Mesothelial cell of epicardium (in vitro differentiated cells): Measurements from ENCODE around the gene MTLN. TPM values are rescaled to one million over a fixed set of nuclear protein-coding genes. Genes with fewer than 3 reads are reported as not detected.
"Not testable (repeated sequence)": the region's sequence is repeated elsewhere in the genome, so short reads cannot be mapped to it uniquely, and the experiment has no call there.

Experiments used
- DNase-seq, 2 experiments: peaks; one replicate each; pipeline ENCODE4 v3.0.0; 2021; ENCODE audit warnings: low spot score in 2 of 2; ENCODE audit not compliant: unreplicated experiment in 2 of 2
- H3K27ac Mint-ChIP-seq: 2 replicates; pipeline ENCODE4 v1.8.0; 2021; ENCODE audit warnings: mixed read lengths
- H3K27me3 Mint-ChIP-seq: 2 replicates; pipeline ENCODE4 v1.8.0; 2021; ENCODE audit warnings: low read depth, mixed read lengths
- H3K36me3 Mint-ChIP-seq: 2 replicates; pipeline ENCODE4 v1.8.0; 2021; ENCODE audit warnings: mixed read lengths
- H3K4me1 Mint-ChIP-seq: 2 replicates; pipeline ENCODE4 v1.8.0; 2021; ENCODE audit warnings: mixed read lengths
- H3K4me3 Mint-ChIP-seq: 2 replicates; pipeline ENCODE4 v1.8.0; 2021; ENCODE audit warnings: mild to moderate bottlenecking, moderate library complexity, mixed read lengths
- H3K9me3 Mint-ChIP-seq: 2 replicates; pipeline ENCODE4 v1.8.0; 2021; ENCODE audit warnings: mixed read lengths
- CTCF ChIP-seq: fragments of 200-600 bp; sonication (generic); IDR thresholded peaks from one replicate; pipeline ENCODE4 v1.5.0; 2021; ENCODE audit warnings: antibody characterized with exemption; ENCODE audit not compliant: unreplicated experiment
- total RNA-seq: library from RNA; stranded (reverse); gene quantifications from 3 replicates; pipeline ENCODE4 v1.2.1, GENCODE V29; 2021

The MTLN gene
- total RNA-seq, 1 donor from 2014 or later, result 6.9 TPM

- H3K4me1 Mint-ChIP-seq, result no peaks in the 10 kb centered on the region
- H3K36me3 Mint-ChIP-seq, result peaks cover 7% of the 10 kb centered on the region
- H3K4me3 Mint-ChIP-seq, result no peak overlapping the region
- peaks cover 4% of the 10 kb centered on the region for H3K9me3 Mint-ChIP-seq
- TF ChIP-seq CTCF, result no peak
- H3K27me3 Mint-ChIP-seq, result no peaks in the 10 kb centered on the region
- H3K27ac Mint-ChIP-seq, result no peak overlapping the region
- no peak for DNase-seq
These were observed 14.3 kb downstream of the MTLN start for GRCh38 chr2:110198016-110198415.

- no peak overlapping the region for H3K4me3 Mint-ChIP-seq
- H3K27ac Mint-ChIP-seq, result no peak overlapping the region
- H3K9me3 Mint-ChIP-seq, result peaks cover 4% of the 10 kb centered on the region
- H3K4me1 Mint-ChIP-seq, result no peaks in the 10 kb centered on the region
- H3K36me3 Mint-ChIP-seq, result peaks cover 7% of the 10 kb centered on the region
- DNase-seq, result no peak
- TF ChIP-seq CTCF, result no peak
- H3K27me3 Mint-ChIP-seq, result no peaks in the 10 kb centered on the region
These were observed 14.9 kb downstream of the MTLN start for GRCh38 chr2:110197452-110197851.

GRCh38 chr2:110190169-110190568 is 22.2 kb downstream of the MTLN start:
- H3K4me1 Mint-ChIP-seq, H3K4me3 Mint-ChIP-seq, DNase-seq, H3K27me3 Mint-ChIP-seq, H3K27ac Mint-ChIP-seq: not testable (repeated sequence)
- peaks cover 40% of the 10 kb centered on the region for H3K9me3 Mint-ChIP-seq
- peaks cover 24% of the 10 kb centered on the region for H3K36me3 Mint-ChIP-seq

GRCh38 chr2:110182449-110182848 is 29.9 kb downstream of the MTLN start:
- no peak for DNase-seq
- Mint-ChIP-seq H3K36me3 (peaks cover 23% of the 10 kb centered on the region), H3K9me3 (peaks cover 39% of the 10 kb centered on the region), H3K27ac (no peak overlapping the region), H3K4me1 (no peaks in the 10 kb centered on the region), H3K4me3 (no peak overlapping the region), H3K27me3 (no peaks in the 10 kb centered on the region)
- TF ChIP-seq CTCF, result no peak

GRCh38 chr2:110180036-110180435 is 32.3 kb downstream of the MTLN start:
- DNase-seq, result no peak
- H3K27me3 Mint-ChIP-seq, result no peaks in the 10 kb centered on the region
- peaks cover 19% of the 10 kb centered on the region for H3K36me3 Mint-ChIP-seq
- no peak overlapping the region for H3K4me3 Mint-ChIP-seq
- H3K4me1 Mint-ChIP-seq, result no peaks in the 10 kb centered on the region
- H3K9me3 Mint-ChIP-seq, result peaks cover 29% of the 10 kb centered on the region
- no peak overlapping the region for H3K27ac Mint-ChIP-seq
- TF ChIP-seq CTCF, result no peak

GRCh38 chr2:110173523-110173922 is 38.8 kb downstream of the MTLN start:
- TF ChIP-seq CTCF, result no peak
- no peak overlapping the region for H3K27ac Mint-ChIP-seq
- no peak for DNase-seq
- no peak overlapping the region for H3K4me3 Mint-ChIP-seq
- H3K4me1 Mint-ChIP-seq, result no peaks in the 10 kb centered on the region
- no peaks in the 10 kb centered on the region for H3K27me3 Mint-ChIP-seq
- no peaks in the 10 kb centered on the region for H3K36me3 Mint-ChIP-seq
- no peaks in the 10 kb centered on the region for H3K9me3 Mint-ChIP-seq
